Measurements from ENCODE around the gene RGPD6.
"Not testable (repeated sequence)": the region's sequence is repeated elsewhere in the genome, so short reads cannot be mapped to it uniquely, and the experiment has no call there.

DNA sequence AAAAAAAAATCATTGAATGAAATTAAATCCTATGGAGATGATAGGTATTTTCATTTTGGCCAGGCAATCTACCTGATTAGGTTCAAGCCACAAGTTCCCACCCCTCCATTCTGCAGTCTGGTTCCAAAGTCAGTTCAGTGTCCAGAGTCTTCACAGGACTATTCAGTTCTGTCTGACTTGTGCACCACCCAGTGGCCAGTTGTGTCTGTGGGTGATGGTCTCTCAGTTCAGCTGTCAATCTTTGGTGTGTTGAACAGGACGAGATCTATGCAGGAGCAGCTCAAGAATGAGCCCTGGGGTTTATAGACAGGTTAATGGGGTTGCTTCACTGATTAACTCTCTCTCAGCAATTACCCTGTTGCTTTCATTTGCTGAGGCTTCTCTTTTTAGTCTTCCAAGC, 1.4 kb upstream of the RGPD6 start:
- TF ChIP-seq, protein P1, sequence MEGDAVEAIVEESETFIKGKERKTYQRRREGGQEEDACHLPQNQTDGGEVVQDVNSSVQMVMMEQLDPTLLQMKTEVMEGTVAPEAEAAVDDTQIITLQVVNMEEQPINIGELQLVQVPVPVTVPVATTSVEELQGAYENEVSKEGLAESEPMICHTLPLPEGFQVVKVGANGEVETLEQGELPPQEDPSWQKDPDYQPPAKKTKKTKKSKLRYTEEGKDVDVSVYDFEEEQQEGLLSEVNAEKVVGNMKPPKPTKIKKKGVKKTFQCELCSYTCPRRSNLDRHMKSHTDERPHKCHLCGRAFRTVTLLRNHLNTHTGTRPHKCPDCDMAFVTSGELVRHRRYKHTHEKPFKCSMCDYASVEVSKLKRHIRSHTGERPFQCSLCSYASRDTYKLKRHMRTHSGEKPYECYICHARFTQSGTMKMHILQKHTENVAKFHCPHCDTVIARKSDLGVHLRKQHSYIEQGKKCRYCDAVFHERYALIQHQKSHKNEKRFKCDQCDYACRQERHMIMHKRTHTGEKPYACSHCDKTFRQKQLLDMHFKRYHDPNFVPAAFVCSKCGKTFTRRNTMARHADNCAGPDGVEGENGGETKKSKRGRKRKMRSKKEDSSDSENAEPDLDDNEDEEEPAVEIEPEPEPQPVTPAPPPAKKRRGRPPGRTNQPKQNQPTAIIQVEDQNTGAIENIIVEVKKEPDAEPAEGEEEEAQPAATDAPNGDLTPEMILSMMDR (conservative IDR thresholded peaks at IDR 0.05; ENCODE audit: low read depth, low read length) = not testable (repeated sequence)
- TF ChIP-seq EZH2 (IDR thresholded peaks at IDR 0.05; ENCODE audit: low read length, unreplicated experiment); EZH2phosphoT487 (IDR thresholded peaks at IDR 0.05; ENCODE audit: borderline replicate concordance, low read length): not testable (repeated sequence)
